H1 (cell line): Measurements from ENCODE around the gene DOK7. TPM values are rescaled to one million over a fixed set of nuclear protein-coding genes. Genes with fewer than 3 reads are reported as not detected.

Experiments used
- CTCF ChIA-PET: fragments of 300-600 bp; sonication (Branson Sonifier 250); formaldehyde crosslinking; loops from one replicate; lab custom pipeline; 2021; ENCODE audit not compliant: partially characterized antibody; lab: Charles Lee
- POLR2A ChIA-PET: fragments of 300-600 bp; sonication (Branson Sonifier 250); formaldehyde crosslinking; loops from one replicate; lab custom pipeline; 2021; ENCODE audit warnings: inconsistent platforms; ENCODE audit not compliant: partially characterized antibody; lab: Charles Lee
- DNase-seq, 2 experiments: peaks; one replicate each; pipeline versions ENCODE4 v3.0.0 to v3.0.0-alpha.2; 2010 to 2022; ENCODE audit warnings: low spot score in 2 of 2, low read depth in 1 of 2, mixed read lengths in 1 of 2
- FAIRE-seq: peaks from 2 replicates; lab custom pipeline; 2011; peaks lifted over from hg19 to GRCh38; lab: Jason Lieb, UNC
- H2AFZ ChIP-seq: 2 replicates; pipeline ENCODE4 v1.8.1; 2012; ENCODE audit warnings: low read length, inconsistent platforms
- H2AK5ac ChIP-seq: 2 replicates; pipeline ENCODE4 v1.6.1; 2013; ENCODE audit warnings: low read depth, low read length
- H2BK120ac ChIP-seq: replicated peaks from 2 replicates; pipeline ENCODE3; 2013; ENCODE audit warnings: low read depth, low read length, inconsistent platforms
- H2BK12ac ChIP-seq: 2 replicates; pipeline ENCODE4 v1.6.1; 2013; ENCODE audit warnings: low read depth, low read length
- H2BK15ac ChIP-seq: 2 replicates; pipeline ENCODE4 v1.6.1; 2013; ENCODE audit warnings: low read length
- H2BK20ac ChIP-seq: 2 replicates; pipeline ENCODE4 v1.6.1; 2013; ENCODE audit warnings: low read length
- H2BK5ac ChIP-seq: 2 replicates; pipeline ENCODE4 v1.6.1; 2013; ENCODE audit warnings: low read depth, low read length
- H3K14ac ChIP-seq: 2 replicates; pipeline ENCODE4 v1.6.1; 2013; ENCODE audit warnings: inconsistent platforms; ENCODE audit not compliant: insufficient read length
- H3K18ac ChIP-seq: 2 replicates; pipeline ENCODE4 v1.6.1; 2013; ENCODE audit warnings: low read length; ENCODE audit errors: extremely low read depth
- H3K23ac ChIP-seq: 2 replicates; pipeline ENCODE4 v1.6.1; 2013; ENCODE audit warnings: inconsistent platforms; ENCODE audit not compliant: insufficient read length
- H3K23me2 ChIP-seq: 2 replicates; pipeline ENCODE4 v1.6.1; 2013; ENCODE audit warnings: low read depth, low read length
- H3K27ac ChIP-seq: 2 replicates; pipeline ENCODE4 v1.6.1; 2011; ENCODE audit warnings: low read depth, low read length, inconsistent platforms
- H3K27me3 ChIP-seq, 4 experiments: replicated peaks in 1 of 4; 1 replicate in 1 of 4; 2 replicates in 3 of 4; pipeline versions ENCODE4 v1.6.1 to v1.8.1; 2011 to 2013; ENCODE audit warnings: low read length in 3 of 4, mild to moderate bottlenecking in 3 of 4, inconsistent platforms in 2 of 4, mixed read lengths in 2 of 4, moderate library complexity in 1 of 4; ENCODE audit not compliant: control insufficient read depth in 3 of 4, insufficient read depth in 3 of 4; ENCODE audit errors: extremely low read depth in 1 of 4
- H3K36me3 ChIP-seq, 4 experiments: 2 replicates each; pipeline versions ENCODE4 v1.6.1 to v1.8.1; 2011 to 2013; ENCODE audit warnings: mild to moderate bottlenecking in 4 of 4, low read length in 3 of 4, moderate library complexity in 2 of 4, control low read depth in 1 of 4, inconsistent platforms in 1 of 4; ENCODE audit not compliant: insufficient read depth in 4 of 4, control insufficient read depth in 2 of 4
- H3K4ac ChIP-seq: replicated peaks from 2 replicates; pipeline ENCODE3; 2013; ENCODE audit warnings: low read length, low read depth, mixed read lengths, inconsistent platforms; ENCODE audit not compliant: insufficient read length
- H3K4me1 ChIP-seq, 4 experiments: replicated peaks in 1 of 4; 1 replicate in 1 of 4; 2 replicates in 3 of 4; pipeline versions ENCODE4 v1.6.1 to v1.8.1; 2011 to 2013; ENCODE audit warnings: low read length in 3 of 4, inconsistent platforms in 2 of 4, mixed read lengths in 1 of 4; ENCODE audit not compliant: insufficient read depth in 4 of 4, control insufficient read depth in 3 of 4
- H3K4me2 ChIP-seq, 2 experiments: 2 replicates each; pipeline versions ENCODE4 v1.6.1 to v1.8.1; 2011 to 2013; ENCODE audit warnings: low read depth in 2 of 2, low read length in 2 of 2, control low read depth in 1 of 2, inconsistent platforms in 1 of 2, mild to moderate bottlenecking in 1 of 2; ENCODE audit not compliant: insufficient read depth in 1 of 2
- H3K4me3 ChIP-seq, 4 experiments: fragments of 200-600, 300-600 bp in 1 of 4; sonication (generic), shearing (Covaris generic), sonication (Bioruptor Twin) in 1 of 4; 2 replicates each; pipeline versions ENCODE4 v1.5.1 to v1.8.1; 2011 to 2016; ENCODE audit warnings: low read length in 4 of 4, low read depth in 3 of 4, control low read depth in 2 of 4, inconsistent platforms in 2 of 4, mild to moderate bottlenecking in 2 of 4, mixed read lengths in 1 of 4, moderate library complexity in 1 of 4; ENCODE audit not compliant: insufficient read depth in 2 of 4; ENCODE audit errors: extremely low read depth in 1 of 4
- H3K56ac ChIP-seq: replicated peaks from 2 replicates; pipeline ENCODE3; 2013; ENCODE audit warnings: low read depth, mild to moderate bottlenecking, mixed read lengths, low read length, inconsistent platforms; ENCODE audit not compliant: insufficient read length
- H3K79me1 ChIP-seq: 2 replicates; pipeline ENCODE4 v1.6.1; 2013; ENCODE audit warnings: low read depth, low read length, control low read depth
- H3K79me2 ChIP-seq, 2 experiments: 2 replicates each; pipeline versions ENCODE4 v1.6.1 to v1.8.1; 2012 to 2013; ENCODE audit warnings: low read length in 2 of 2, mild to moderate bottlenecking in 2 of 2, inconsistent platforms in 1 of 2; ENCODE audit not compliant: insufficient read depth in 2 of 2, control insufficient read depth in 1 of 2
- H3K9ac ChIP-seq, 4 experiments: replicated peaks in 1 of 4; 1 replicate in 1 of 4; 2 replicates in 3 of 4; pipeline versions ENCODE4 v1.6.1 to v1.8.1; 2011 to 2013; ENCODE audit warnings: low read depth in 3 of 4, low read length in 3 of 4, control low read depth in 2 of 4, mild to moderate bottlenecking in 2 of 4, moderate library complexity in 2 of 4, inconsistent platforms in 1 of 4; ENCODE audit errors: extremely low read depth in 1 of 4
- H3K9me3 ChIP-seq, 2 experiments: 2 replicates each; pipeline versions ENCODE4 v1.6.1 to v1.8.1; 2012 to 2013; ENCODE audit warnings: mild to moderate bottlenecking in 2 of 2, moderate library complexity in 2 of 2, control low read depth in 1 of 2, inconsistent platforms in 1 of 2, low read depth in 1 of 2, low read length in 1 of 2, mixed read lengths in 1 of 2; ENCODE audit not compliant: insufficient read depth in 2 of 2
- H4K20me1 ChIP-seq, 2 experiments: replicated peaks in 1 of 2; 2 replicates each; pipeline versions ENCODE3 to v1.8.1; 2011 to 2013; ENCODE audit warnings: inconsistent platforms in 2 of 2, low read length in 2 of 2, mild to moderate bottlenecking in 1 of 2; ENCODE audit not compliant: insufficient read depth in 2 of 2, control insufficient read depth in 1 of 2
- H4K5ac ChIP-seq: 2 replicates; pipeline ENCODE4 v1.6.1; 2013; ENCODE audit warnings: low read length, low read depth, mixed read lengths, inconsistent platforms; ENCODE audit not compliant: insufficient read length
- H4K8ac ChIP-seq: 2 replicates; pipeline ENCODE4 v1.8.0; 2013; ENCODE audit warnings: mild to moderate bottlenecking, moderate library complexity, low read length, inconsistent platforms; ENCODE audit not compliant: insufficient read depth; ENCODE audit errors: extremely low read depth
- H4K91ac ChIP-seq: replicated peaks from 2 replicates; pipeline ENCODE3; 2013; ENCODE audit warnings: low read length, mixed read lengths, inconsistent platforms; ENCODE audit not compliant: insufficient read length
- ASH2L ChIP-seq: fragments of 200-600, 300-600 bp; sonication (generic); IDR thresholded peaks from one replicate; pipeline ENCODE4 v1.7.1; 2017; ENCODE audit warnings: low read length
- BACH1 ChIP-seq: IDR thresholded peaks from 2 replicates; pipeline ENCODE4 v1.6.1; 2012; ENCODE audit warnings: low read length, improper control_type of control experiment
- HDAC2 ChIP-seq, 2 experiments: fragments of 300-600 bp in 1 of 2; sonication (generic) in 1 of 2; IDR thresholded peaks; 2 replicates each; pipeline ENCODE4 v1.6.1; 2011 to 2012; ENCODE audit warnings: low read depth in 2 of 2, low read length in 2 of 2, mild to moderate bottlenecking in 2 of 2, moderate library complexity in 2 of 2, borderline replicate concordance in 1 of 2, inconsistent platforms in 1 of 2
- NRF1 ChIP-seq: IDR thresholded peaks from 2 replicates; pipeline ENCODE4 v1.6.1; 2011; ENCODE audit warnings: mild to moderate bottlenecking, low read depth, low read length, improper control_type of control experiment
- SIN3A ChIP-seq, 2 experiments: IDR thresholded peaks in 1 of 2; conservative IDR thresholded peaks in 1 of 2; 2 replicates each; pipeline ENCODE4 v1.6.1; 2011 to 2012; ENCODE audit warnings: low read length in 2 of 2, improper control_type of control experiment in 1 of 2, low read depth in 1 of 2, mild to moderate bottlenecking in 1 of 2
- TCF12 ChIP-seq: IDR thresholded peaks from 2 replicates; pipeline ENCODE4 v1.6.1; 2011; ENCODE audit warnings: low read depth, mild to moderate bottlenecking, low read length
- YY1 ChIP-seq: IDR thresholded peaks from 2 replicates; pipeline ENCODE4 v1.6.1; 2011; ENCODE audit warnings: low read depth, mild to moderate bottlenecking, low read length
- WGBS, 2 experiments: shearing (Covaris generic) in 1 of 2; methylation state at CpG; one replicate each; pipeline versions ENCODE4 v1.1.6 to v1.1.7; 2013 to 2015; ENCODE audit warnings: low lambda C conversion rate in 2 of 2, mixed read lengths in 2 of 2, inconsistent platforms in 1 of 2, low coverage in 1 of 2, missing lambda C conversion rate in 1 of 2; ENCODE audit not compliant: insufficient replicate concordance in 2 of 2, insufficient coverage in 1 of 2, insufficient read length in 1 of 2; ENCODE audit errors: extremely low coverage in 1 of 2, missing lambda C conversion rate in 1 of 2; 5-methylcytosine and 5-hydroxymethylcytosine counted together
- polyA plus RNA-seq, 7 experiments: library from polyadenylated mRNA; depleted of rRNA in 3 of 7; stranded (reverse) in 5 of 7; unstranded in 2 of 7; fragments of >200 nt in 5 of 7; fragments of 200-250 nt in 2 of 7; gene quantifications; 1 replicate in 5 of 7; 2 replicates in 1 of 7; 4 replicates in 1 of 7; pipeline versions ENCODE4 v1.2.1 to v1.2.3, GENCODE V29; 2011 to 2013; ENCODE audit warnings: missing spikeins in 2 of 7, mixed read lengths in 2 of 7
- total RNA-seq: library from RNA; stranded (reverse); fragmentation: NEBNext Ultra II Directional; extraction: Animal tissue kit (Norgen Biotek cat#: 25700); gene quantifications from 2 replicates; pipeline ENCODE4 v1.2.1, GENCODE V29; 2021
- TF ChIP-seq, protein P1 (sequence below), 3 experiments: IDR thresholded peaks; 1 replicate in 2 of 3; 2 replicates in 1 of 3; pipeline versions ENCODE4 v1.5.1 to v1.6.1; 2011; ENCODE audit warnings: low read length in 3 of 3, mild to moderate bottlenecking in 3 of 3, inconsistent platforms in 2 of 3, low read depth in 1 of 3, moderate library complexity in 1 of 3; ENCODE audit not compliant: insufficient read depth in 1 of 3; ENCODE audit errors: control extremely low read depth in 1 of 3

The DOK7 gene
- total and polyA plus RNA-seq, 2 of the 8 experiments (the other 6 are each of a cell fraction or from before 2014, with no cell fraction given) = 0.32 TPM; not detected in 1

DNA sequence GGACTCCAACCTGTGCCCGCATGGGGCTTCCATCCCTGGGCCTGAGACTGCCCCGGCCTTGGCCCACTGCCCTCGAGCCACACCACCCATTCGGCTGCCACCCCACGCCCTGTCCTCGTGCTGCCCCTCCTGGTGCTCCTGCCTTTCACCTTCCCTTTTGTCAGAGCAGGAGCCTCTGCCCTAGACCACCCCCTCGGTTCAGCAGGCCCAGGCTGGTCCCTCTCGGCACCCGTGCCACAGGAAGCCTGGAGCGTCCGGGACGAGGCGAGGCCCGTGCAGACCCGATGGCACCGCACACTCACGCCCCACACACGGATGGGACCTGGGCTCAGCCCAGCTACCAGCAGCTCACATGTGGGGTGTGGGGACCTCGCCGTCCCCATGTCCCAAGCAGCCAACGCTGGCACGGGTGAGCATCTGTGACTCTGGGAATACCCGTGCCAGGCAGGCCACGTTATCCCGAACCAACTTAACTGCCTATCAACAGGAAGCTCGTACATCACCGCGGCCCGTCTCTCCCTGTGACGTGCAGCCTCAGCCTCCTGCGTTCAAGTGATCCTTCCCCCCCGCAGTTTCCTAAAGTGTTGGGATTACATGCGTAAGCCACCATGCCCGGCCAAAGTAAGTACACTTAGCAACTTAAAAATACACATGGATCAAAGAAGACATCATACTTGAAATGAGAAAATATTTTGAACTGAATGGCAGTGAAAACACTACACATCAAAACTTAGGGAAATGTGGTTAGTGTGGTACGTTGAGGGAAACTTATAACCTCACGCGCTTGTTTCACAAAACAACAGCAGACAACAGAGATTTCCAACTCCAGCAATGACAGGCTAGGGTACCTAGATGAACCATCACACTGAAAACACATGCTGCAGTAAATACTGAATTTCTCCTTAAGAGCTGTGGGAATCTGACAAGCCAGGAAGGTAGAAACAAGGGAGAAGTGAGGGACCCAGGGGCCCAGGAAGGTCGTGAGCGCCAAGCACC, 40.1 kb downstream of the DOK7 start:
- ChIA-PET CTCF (interaction anchor here (1.4 to 8.0 kb wide), 3 partner anchors 11 to 23 kb away, joined by 3 to 72 read pairs (median 14); no protein-coding TSS in a partner anchor), POLR2A (interaction anchor here (4.1 kb wide), 1 partner anchor 11 kb away, joined by 15 read pairs; no protein-coding TSS in a partner anchor)
- Histone ChIP-seq H3K9ac (no peak overlapping the region), H3K79me1 (peaks cover under 1% of the 10 kb centered on the region), H3K23me2 (no peaks in the 10 kb centered on the region), H3K18ac (no peak overlapping the region), H3K79me2 (no peaks in the 10 kb centered on the region; a peak in 1 of 4 replicates), H3K4me1 (no peaks in the 10 kb centered on the region; a peak in 2 of 7 replicates), H4K20me1 (peaks cover 26 to 55% of the 10 kb centered on the region in 2 experiments), H3K9me3 (no peaks in the 10 kb centered on the region), H3K4me3 (no peak overlapping the region), H3K36me3 (peaks cover 0 to 7% (median 3%) of the 10 kb centered on the region in 4 experiments; a peak in 3 of 8 replicates), H3K27ac (no peak overlapping the region), H2AK5ac (no peak overlapping the region), H3K27me3 (peaks cover 0 to 5% (median 3%) of the 10 kb centered on the region in 4 experiments; a peak in 3 of 7 replicates), H3K23ac (no peak overlapping the region), H4K8ac (peak overlapping the region; percentile 2; the same call in 1 of the 2 replicates), H2AFZ (no peak overlapping the region), H3K4ac (no peak overlapping the region), H4K91ac (no peak overlapping the region), H2BK5ac (no peak overlapping the region), H3K56ac (no peak overlapping the region), H2BK15ac (no peak overlapping the region), H3K4me2 (no peak overlapping the region), H2BK20ac (no peak overlapping the region), H3K14ac (no peak overlapping the region), H2BK12ac (no peak overlapping the region), H4K5ac (no peak overlapping the region), H2BK120ac (no peak overlapping the region)
- FAIRE-seq (no peak), DNase-seq (no peak)
- 91% methylated on average over 34 of the region's 39 CpGs; no CpG with 5 or more reads in 1 of the 2 experiments for WGBS, 2 experiments
- TF ChIP-seq, protein P1, sequence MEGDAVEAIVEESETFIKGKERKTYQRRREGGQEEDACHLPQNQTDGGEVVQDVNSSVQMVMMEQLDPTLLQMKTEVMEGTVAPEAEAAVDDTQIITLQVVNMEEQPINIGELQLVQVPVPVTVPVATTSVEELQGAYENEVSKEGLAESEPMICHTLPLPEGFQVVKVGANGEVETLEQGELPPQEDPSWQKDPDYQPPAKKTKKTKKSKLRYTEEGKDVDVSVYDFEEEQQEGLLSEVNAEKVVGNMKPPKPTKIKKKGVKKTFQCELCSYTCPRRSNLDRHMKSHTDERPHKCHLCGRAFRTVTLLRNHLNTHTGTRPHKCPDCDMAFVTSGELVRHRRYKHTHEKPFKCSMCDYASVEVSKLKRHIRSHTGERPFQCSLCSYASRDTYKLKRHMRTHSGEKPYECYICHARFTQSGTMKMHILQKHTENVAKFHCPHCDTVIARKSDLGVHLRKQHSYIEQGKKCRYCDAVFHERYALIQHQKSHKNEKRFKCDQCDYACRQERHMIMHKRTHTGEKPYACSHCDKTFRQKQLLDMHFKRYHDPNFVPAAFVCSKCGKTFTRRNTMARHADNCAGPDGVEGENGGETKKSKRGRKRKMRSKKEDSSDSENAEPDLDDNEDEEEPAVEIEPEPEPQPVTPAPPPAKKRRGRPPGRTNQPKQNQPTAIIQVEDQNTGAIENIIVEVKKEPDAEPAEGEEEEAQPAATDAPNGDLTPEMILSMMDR (IDR thresholded peaks at IDR 0.05; ENCODE audit: control extremely low read depth in 1 of 3, insufficient read depth in 1 of 3, low read depth in 1 of 3, low read length in 3 of 3) = no peak
- TF ChIP-seq NRF1 (no peak), HDAC2 (IDR thresholded peaks at IDR 0.05; ENCODE audit: borderline replicate concordance in 1 of 2, low read depth in 2 of 2, low read length in 2 of 2) (no peak), SIN3A (conservative IDR thresholded peaks at IDR 0.05 in 1 of 2, IDR thresholded peaks at IDR 0.05 in 1 of 2; ENCODE audit: low read depth in 1 of 2, low read length in 2 of 2) (no peak), TCF12 (no peak), BACH1 (no peak), YY1 (no peak), ASH2L (no peak)
